Jurkat, Clone E6-1 (cell line): ENCODE results near the gene RNASE8.
"Not testable (repeated sequence)": the region's sequence is repeated elsewhere in the genome, so short reads cannot be mapped to it uniquely, and the experiment has no call there.

ENCODE experiments used
- DNase-seq: peaks from one replicate; pipeline ENCODE4 v3.0.0-alpha.2; 2011; ENCODE audit warnings: low read depth, low spot score
- H3K4me3 ChIP-seq: 2 replicates; pipeline ENCODE4 v1.5.1; 2011; ENCODE audit warnings: mild to moderate bottlenecking, low read length, control low read depth, moderate library complexity

RNASE8 gene

DNA sequence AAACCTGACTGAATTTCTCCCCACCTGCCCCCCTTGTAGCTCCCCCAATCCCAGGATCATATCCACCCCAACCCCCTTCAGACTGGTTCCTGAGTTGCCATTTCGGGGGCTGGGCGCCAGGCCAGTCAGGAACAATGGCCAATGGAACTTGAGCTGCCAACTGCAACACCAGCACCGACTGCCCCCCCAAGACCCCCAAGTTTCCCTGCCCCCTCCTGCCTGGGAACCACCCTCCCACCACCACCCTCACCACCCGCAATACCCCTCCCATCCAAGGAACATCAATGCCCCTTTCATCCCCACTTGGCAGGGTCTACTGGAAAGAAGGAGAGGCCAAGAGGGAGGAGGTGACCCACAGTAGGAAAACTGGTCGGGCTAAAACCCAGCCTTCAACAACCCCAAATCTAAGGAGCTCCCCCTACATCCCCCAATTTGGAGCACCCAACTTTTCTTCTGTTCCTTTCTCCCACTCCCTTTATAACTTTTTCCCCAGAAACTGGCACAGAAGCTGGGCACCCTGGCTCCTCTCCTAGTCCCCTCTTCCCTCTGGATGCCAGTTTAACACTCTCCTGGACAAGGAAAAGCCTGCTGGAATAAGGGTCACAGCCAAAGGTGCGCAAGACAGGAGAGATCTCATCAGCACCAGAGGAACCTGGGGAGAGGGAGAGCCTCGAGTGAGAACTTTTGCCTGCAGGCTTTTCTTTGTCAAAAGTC lies 31.2 kb upstream of the RNASE8 start:
- DNase-seq = no peak

DNA sequence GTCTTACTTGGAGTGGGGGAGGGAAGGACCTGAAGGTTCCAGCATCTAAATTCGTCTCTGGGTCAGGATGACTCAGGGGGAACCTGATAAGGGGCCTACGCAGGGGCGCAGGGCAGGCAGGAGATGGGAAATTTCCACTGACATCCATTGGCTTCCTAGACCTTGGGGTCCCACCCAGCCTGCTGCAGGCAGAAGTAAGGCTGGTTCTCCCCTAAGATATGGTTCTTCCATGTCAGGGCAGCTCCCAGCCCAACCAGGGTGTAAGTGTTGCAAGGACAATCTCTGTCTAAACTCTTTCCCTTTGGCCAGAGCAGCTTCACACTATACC lies 30.7 kb upstream of the RNASE8 start:
- H3K4me3 ChIP-seq = no peak overlapping the region
- no peak for DNase-seq

More for the DNA sequence above, 31.2 kb upstream of the RNASE8 start:
- H3K4me3 ChIP-seq = no peak overlapping the region

DNA sequence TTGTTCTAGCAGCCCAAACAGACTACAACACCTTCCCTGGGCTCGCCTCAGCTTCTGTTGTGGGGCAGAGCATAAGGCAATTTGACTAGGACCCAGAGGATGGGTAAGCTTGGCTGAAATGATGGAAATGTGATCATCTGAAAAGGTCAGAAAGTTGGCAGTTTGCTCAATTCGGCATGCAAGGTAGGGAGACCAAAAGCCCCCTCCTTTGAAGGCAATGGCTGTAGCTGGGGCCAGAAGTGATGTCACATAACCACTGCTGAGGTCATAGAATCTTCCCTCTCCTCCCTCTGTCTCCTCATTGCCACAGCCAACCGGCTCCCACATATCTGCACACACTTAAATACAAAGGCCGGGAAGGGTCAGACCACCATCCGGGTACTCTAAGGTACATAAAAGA lies 27.7 kb upstream of the RNASE8 start, which contains the start of gene TPPP2:
Gene TPPP2 (plus strand): TSS at position 301 of the 400 bp plus-strand sequence. CDS start 365 bp downstream, outside the sequence.
- H3K4me3 ChIP-seq = no peak within 1 kb of the TSS
- no peak for DNase-seq

DNA sequence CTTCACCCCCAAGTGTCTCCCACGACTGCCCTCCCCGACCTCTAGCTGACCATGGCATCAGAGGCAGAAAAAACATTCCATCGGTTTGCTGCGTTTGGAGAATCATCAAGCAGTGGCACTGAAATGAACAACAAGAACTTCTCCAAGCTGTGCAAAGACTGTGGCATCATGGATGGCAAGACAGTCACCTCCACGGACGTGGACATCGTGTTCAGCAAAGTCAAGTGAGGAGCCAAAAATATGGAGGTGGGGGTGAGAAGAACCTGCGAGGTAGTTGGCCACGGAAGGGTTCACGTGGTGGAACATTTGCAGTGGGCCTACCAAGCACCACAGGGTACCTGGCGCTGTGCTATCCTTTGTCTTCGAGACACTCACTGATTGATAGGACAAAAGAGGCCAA lies 27.1 kb upstream of the RNASE8 start:
- no peak overlapping the region for H3K4me3 ChIP-seq
- no peak for DNase-seq

DNA sequence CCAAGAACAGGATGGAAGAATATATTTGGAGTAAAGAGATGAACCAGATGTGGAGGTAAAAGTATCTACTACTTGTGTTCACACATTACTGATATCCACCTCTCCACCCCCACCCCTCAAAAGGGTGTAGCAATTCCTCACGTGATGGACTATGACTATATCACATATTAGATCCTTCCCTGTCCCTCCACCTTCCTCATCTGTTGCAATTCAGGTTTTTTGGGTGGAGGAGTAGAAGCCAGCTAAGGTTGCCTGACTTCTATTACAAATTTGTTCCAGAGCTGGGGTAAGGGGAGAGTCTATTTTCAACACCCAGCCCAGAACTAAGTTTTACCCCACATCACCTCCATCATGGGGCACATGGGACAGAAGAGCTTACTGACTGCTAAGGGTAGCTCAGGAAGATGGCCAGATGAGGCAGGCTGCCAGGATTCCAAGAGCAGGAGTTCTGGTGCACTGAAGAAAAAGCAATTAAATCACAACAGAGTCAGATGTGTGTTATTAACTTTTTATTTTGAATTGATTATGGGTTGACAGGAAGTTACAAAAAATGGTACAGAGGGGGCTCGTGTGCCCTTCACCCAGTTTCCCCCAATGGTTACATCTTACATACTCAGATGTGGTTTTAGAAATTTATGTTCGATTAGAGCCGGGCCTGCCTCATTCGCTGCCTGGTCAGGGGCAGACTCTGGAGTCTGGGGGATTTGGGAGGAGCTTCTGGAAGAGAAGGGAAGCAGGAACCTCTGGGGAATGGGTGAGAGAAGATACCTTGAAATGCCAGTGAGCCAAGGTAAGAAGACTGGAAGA lies 25.1 kb upstream of the RNASE8 start:
- no peak overlapping the region for H3K4me3 ChIP-seq
- DNase-seq = no peak

DNA sequence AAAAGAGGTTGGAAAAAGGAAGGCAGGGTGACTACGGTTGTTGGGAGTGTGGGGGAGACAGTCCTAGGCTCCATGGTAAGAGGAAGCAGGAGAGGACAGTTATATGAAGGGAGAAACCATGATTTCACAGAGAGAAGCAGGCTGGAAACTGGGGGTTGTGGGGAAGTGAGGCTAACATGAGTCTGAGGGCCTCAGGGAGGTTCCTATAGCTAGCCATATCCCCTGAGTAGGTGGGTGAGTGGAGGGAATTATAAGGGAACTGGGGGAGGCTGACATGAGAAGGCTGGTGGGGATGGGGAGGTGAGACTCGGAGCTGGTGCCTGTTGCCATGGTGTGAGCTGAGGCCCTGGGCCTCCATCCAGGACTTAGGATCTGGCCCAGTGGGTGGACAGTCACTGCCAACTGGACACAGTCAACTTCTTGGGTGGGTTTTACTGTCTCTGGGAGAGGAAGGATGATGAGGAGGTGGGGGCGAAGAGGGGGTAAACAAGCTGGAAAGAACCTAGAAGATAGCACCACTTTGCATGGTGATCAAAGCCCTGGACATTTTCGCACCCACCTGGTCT lies 24.4 kb upstream of the RNASE8 start:
- no peak for DNase-seq
- H3K4me3 ChIP-seq = no peak overlapping the region

DNA sequence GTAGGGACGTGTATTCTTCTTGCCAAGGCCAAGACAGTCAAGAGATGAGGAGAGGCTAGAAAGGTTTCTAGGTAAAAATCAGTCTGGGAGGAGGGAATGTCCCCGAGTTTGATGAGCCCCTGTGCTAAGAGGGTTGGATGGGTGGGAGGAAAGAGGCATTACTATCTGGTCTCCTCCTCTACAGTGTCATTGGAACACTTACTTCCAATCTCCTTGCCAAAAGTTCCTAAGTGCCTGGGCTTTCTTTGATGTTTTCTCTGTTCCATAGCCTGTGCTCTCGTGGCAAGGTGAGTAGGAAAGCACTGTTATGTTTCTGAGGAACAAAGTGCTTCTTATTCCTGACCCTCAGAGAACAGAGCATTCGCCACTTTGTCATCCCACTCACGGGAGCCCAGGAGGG lies 22.9 kb upstream of the RNASE8 start, which contains the start of gene RNASE13:
Gene RNASE13 (minus strand): TSS at position 101 of the 400 bp plus-strand sequence. CDS start 519 bp downstream, outside the sequence.
- H3K4me3 ChIP-seq = no peak within 1 kb of the TSS
- no peak for DNase-seq

DNA sequence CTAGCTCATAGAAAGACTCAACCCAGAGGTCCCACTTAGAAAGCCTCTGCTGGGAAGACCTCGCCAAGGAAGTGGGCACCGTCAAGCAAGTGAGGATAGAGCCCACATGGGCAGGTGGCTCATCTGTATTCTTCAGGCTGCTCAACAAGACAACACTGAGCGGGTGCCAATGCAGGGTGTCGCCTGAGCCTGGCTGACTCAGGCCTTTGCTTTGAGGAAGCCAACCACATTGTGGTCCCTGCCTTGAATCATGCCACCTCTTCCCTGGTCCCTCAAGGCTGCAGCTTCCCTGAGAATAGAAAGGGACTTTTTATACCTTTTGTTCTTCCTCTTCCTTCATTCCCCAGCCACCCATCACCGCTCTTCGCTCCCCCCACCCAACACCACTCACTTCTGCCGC lies 20.9 kb upstream of the RNASE8 start:
- no peak overlapping the region for H3K4me3 ChIP-seq
- DNase-seq = no peak

DNA sequence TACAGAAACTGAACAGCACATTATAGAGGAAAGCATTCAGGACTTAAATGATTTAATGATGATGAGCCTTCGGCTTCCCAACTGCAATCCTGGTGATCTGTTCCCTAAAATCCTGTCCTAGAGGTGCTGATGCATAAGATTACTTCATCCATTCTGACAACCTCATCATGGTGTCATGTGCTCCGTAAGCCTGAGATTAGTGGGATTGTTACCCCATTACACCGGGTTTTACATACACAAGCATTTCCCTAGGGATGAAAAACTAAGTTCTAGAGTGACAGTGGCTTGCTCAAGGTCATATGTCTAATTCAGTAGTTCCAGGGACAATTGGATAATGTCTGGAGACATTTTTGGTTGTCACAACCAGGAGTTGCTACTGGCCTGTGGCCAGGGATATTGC lies 20.5 kb upstream of the RNASE8 start:
- no peak overlapping the region for H3K4me3 ChIP-seq
- DNase-seq = no peak

DNA sequence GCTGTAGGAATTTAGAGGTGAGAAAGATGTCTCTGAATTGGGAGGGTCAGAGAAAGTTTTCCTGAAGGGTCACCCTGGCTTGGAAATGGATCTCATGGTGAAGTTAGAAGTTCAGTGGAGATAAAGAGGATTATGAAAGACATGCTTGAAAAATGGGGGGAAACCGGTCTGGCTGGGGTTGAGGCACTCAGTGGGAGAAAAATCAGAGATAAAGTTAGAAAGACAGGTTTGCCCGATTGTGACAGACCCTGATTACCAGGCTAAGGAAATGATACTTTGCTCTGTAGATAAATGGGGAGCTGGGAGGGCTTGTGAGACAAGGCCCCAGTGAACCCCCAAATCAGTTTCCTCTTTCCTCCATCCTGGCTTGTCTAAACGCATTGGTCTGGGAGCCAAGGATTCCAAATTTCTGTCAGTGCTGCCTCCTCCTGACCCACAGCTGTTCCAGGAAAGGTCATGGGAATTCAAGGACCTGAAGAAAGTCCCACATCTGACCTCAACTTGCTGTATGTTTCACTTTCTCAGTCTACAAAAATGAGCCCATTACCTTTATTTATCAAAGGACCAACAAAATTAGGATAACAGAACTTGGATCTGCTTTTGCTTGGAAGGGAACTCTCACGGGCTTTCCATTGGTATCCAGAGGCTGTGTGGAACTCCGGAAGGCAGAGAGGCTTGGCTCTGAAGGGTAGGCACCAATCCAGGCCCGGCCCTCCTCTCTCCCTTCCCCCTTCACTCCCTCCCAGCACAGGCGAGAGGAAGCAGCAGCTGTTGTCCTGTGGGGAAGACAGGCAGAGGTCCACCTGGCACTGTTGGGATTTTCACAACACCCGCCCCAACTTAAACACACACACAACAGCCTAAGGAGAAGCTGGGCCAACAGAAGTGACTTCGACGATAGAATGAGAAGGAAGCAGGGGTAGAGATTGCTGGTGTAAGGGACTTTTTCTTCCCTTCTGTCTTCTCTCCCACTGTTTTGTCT lies 18.9 kb upstream of the RNASE8 start:
- DNase-seq = no peak
- no peak overlapping the region for H3K4me3 ChIP-seq

DNA sequence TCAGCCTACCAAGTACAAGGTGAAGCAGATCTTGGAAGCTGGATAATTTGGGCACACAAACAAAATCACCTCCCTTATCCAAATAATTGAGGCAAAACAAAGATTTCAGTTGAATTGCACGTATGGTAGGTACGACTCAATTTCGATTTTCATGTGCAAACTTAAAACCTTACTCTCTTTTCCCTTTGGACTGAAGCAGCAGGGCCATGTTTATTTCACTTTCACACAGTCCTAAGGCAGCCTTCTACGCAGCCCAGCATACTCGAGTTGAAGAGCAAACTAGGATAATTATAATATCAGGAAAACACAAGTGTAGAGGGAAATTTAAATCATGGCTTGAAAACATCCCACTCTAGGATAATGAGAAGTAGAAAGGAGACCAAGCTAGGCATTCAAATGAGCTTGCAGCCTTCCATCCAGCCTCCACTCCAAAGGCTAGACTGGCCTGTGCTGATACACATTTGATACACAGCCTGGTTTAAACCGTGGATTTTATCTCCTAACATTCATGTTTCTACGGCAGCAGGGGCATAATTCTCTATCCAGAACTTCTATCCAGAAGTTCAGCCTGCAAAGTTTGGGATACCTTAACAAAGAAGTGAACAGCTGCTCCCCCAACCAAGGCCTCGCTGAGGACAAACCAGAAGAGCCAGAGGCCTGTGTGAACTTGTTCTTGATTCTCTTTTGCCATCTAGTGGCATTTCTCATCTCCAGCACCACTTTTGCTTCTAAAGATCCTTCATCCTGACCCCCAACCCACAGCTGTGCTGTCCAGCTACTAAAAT lies 17.8 kb upstream of the RNASE8 start:
- peak; percentile 46 for DNase-seq
- H3K4me3 ChIP-seq = no peak overlapping the region

DNA sequence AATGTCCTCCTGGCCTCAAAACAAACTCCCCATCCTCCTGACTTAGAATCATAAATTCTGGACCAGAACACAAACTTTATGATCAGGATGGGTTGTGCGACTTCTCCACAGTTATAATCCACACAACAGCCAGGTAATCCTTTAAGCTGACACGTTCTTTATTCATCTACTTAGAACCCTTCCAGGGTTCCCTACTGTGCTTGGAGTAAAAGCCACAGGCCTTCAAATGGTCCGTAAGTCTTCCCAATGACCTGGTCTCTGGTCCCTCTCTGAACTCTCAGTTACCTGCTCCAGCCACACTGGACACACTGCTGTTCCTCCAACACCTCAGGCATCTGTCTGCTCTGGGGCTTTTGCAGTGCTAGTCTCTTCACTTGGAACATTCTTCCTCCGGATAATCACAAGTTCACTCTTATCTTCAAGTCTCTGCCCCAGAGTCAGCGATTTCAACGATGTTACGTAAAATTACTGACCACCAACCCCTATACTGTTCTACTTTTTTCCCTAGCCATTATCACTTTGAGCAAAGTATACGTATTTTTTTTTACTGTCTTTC lies 17.2 kb upstream of the RNASE8 start:
- DNase-seq = no peak
- no peak overlapping the region for H3K4me3 ChIP-seq

DNA sequence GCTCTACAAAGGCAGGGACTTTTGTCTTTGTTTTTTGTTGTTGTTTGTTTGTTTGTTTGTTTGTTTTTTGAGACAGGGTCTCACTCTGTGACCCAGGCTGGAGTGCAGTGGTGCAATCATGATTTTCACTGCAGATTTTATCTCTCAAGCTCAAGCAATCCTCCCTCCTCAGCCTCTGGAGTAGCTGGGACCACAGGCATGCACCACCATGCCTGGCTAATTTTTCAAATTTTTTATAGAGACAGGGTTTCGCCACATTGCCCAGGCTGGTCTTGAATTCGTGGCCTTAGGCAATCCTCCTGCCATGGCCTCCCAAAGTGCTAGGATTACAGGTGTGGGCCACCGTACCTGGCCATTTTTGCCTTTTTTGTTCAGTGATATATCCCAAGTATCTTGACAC lies 16.7 kb upstream of the RNASE8 start:
- not testable (repeated sequence) for H3K4me3 ChIP-seq, DNase-seq

DNA sequence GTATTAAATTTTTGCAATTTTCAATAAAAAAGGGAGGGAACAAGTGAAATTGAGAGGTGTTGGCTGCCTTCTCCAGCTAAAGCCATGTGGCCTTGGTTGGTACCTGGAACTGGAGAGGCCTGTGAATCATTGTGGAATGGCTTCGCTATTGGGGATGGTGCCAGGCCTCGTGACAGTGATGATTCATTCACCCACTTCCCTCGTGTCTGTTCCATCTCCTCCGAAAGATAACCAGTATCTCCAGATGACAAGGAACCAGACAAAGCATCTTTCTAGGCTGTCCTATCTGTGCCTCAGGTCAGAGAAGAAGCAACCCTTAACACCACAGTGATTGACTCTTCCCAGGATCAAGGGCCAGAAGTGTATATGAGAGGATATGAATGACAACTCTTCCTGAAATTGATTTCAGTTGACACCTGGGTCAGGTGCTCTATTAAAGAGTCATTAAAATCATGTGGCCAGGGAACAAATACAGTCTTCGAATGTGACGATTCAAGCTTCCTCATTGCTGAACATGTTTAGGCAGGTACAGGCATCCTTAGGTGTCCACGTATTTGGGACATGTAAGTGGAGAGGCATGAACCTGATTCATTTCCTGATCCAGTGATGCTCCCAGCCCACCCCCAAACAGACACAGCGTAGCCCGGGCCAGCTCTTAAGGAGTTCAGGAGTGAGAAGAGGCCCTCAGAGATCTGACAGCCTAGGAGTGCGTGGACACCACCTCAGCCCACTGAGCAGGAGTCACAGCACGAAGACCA lies 15.8 kb upstream of the RNASE8 start, which contains the start of gene RNASE7:
Gene RNASE7 (plus strand): TSS at position 687 of the 758 bp plus-strand sequence. CDS start 631 bp downstream, outside the sequence.
- DNase-seq = no peak
- H3K4me3 ChIP-seq = no peak within 1 kb of the TSS

DNA sequence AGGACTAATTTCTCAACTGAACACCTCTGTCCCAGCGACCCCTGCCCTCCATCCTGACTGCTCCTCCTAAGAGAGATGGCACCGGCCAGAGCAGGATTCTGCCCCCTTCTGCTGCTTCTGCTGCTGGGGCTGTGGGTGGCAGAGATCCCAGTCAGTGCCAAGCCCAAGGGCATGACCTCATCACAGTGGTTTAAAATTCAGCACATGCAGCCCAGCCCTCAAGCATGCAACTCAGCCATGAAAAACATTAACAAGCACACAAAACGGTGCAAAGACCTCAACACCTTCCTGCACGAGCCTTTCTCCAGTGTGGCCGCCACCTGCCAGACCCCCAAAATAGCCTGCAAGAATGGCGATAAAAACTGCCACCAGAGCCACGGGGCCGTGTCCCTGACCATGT lies 14.7 kb upstream of the RNASE8 start:
- DNase-seq = no peak
- H3K4me3 ChIP-seq = no peak overlapping the region

DNA sequence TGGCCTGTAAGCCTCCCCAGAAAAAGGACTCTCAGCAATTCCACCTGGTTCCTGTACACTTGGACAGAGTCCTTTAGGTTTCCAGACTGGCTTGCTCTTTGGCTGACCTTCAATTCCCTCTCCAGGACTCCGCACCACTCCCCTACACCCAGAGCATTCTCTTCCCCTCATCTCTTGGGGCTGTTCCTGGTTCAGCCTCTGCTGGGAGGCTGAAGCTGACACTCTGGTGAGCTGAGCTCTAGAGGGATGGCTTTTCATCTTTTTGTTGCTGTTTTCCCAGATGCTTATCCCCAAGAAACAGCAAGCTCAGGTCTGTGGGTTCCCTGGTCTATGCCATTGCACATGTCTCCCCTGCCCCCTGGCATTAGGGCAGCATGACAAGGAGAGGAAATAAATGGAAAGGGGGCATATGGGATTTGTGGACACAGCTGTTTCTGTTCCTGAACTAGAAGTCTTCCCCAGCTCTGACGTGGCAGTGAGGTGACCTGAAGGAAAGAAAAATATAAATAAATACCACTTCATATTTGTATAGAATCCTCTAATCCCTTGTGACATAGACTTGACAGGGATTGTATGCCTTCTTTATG lies 14.1 kb upstream of the RNASE8 start:
- no peak for DNase-seq
- H3K4me3 ChIP-seq = no peak overlapping the region
